ENCODE data around the gene KLF11.

Gene KLF11

DNA sequence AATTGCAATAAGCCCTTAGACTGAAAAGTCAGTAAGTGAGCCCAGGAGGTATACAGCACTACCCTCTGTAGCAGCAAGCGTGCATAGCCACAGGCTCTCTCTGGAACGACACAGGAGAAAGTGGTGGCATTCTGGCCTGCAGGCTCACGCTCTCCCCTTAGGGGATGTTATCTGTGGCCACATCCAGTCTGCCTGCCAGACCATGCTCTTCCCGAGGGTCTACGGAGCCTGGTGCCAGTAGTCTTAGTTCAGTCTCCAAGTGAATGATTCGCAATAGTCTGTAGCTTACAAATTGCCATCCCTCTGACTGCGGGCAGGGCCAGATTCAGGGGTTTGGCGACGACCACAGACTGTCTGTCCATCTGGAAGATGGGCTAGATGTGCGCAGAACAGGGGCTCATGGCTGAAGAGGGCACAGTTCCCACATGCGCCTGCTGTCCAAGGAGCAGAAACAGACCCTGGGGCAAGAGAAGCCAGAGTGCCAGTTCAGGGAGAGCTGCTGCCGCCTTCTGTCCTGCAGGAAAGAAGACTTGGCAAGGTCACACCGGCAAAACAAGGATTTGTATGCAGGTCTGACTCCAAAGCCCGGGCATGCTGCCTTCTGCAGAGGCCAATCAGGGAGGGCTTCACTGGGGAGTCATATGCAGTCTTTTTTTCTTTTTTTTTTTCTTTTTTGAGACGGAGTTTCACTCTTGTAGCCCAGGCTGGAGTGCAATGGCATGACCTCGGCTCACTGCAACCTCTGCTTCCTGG, 3.5 kb upstream of the KLF11 start:
- Histone ChIP-seq H3K9ac (no peak overlapping the region), H4K20me1 (peaks cover 7% of the 10 kb centered on the region), H3K27ac (no peak overlapping the region), H3K36me3 (no peaks in the 10 kb centered on the region), H3K9me3 (peaks cover 19% of the 10 kb centered on the region), H3K4me2 (no peak overlapping the region), H3K4me1 (peaks cover 38% of the 10 kb centered on the region), H3K27me3 (no peaks in the 10 kb centered on the region), H3K4me3 (no peak overlapping the region)
- TF ChIP-seq Cebpa-rat (IDR thresholded peaks at IDR 0.05), result no peak

DNA sequence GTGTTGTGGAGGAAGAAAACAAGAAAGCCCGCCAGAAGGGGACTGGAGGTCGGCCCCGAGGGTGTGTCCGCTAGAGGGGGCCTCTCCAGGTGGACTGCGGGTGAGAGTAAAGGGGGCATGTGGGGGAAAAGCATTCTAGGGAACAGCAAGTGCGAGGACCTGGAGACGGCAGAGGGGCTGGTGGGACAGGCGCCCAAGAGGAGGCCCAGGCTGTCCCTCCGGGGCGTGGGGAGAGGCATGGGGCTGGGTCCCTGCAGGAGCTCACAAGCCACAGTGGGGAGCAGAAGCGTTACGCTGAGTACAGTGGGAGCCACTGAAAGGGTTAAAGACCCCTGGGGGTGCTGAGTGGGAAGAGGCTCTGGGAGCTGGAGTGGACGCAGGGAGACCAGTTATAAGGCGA, 1.6 kb upstream of the KLF11 start:
- Histone ChIP-seq H3K9ac (no peak overlapping the region), H3K27me3 (no peaks in the 10 kb centered on the region), H3K9me3 (peaks cover 19% of the 10 kb centered on the region), H4K20me1 (peaks cover 26% of the 10 kb centered on the region), H3K4me2 (no peak overlapping the region), H3K4me3 (no peak overlapping the region), H3K27ac (no peak overlapping the region), H3K36me3 (peaks cover 16% of the 10 kb centered on the region), H3K4me1 (peaks cover 38% of the 10 kb centered on the region)
- no peak for TF ChIP-seq Cebpa-rat (IDR thresholded peaks at IDR 0.05)

DNA sequence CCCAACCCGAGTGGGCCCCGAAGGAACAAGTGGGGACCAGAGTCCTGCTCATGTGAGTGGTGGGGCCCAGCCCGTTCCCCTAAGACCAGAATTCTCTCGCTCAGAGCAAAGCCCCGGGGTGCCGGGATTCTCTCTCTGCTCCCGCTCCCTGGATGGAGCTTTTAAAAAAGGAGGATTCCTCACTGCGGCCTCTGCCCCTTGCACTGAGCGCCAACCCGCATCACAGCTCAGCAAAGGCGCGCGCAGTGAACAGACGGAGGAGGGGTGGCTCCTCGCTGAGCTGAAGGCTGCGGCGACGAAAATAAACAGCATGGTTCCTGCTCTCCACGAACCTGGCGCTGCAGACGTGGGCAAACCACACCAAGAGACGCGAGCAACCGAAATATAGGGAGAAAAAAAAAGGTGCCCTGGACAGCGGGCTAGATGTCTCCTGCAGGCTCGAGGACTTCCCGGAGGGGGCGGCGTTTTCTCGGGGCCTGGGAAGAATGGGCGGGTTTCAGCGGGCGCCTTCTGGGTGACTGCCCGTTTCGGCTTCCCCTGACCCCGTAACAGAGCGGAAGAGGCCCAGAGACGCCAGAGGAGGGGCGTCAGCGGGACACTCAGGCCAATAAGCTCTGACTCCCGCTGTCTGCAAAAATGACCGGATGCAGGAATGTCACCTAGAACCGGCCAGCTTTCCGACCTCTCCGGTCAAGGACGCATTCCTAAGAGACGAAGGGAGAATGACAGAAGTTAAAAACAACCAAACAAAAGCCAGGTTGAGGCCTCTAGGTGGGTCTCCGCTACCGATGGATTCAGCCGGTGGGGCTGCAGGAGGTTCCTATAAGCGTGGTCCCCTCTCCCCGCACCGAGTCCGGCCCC, 819 bp upstream of the KLF11 start:
- no peak for TF ChIP-seq Cebpa-rat (IDR thresholded peaks at IDR 0.05)
- peaks cover 24% of the 10 kb centered on the region for H3K36me3 ChIP-seq
- H3K27ac ChIP-seq, result no peak overlapping the region
- peaks cover 34% of the 10 kb centered on the region for H4K20me1 ChIP-seq
- peaks cover 45% of the 10 kb centered on the region for H3K4me1 ChIP-seq
- H3K4me2 ChIP-seq, result peak overlapping the region; percentile 48
- H3K9ac ChIP-seq, result no peak overlapping the region
- H3K4me3 ChIP-seq, result peak overlapping the region; percentile 36; the same call in 1 of the 2 replicates
- H3K9me3 ChIP-seq, result peaks cover 19% of the 10 kb centered on the region
- H3K27me3 ChIP-seq, result no peaks in the 10 kb centered on the region

DNA sequence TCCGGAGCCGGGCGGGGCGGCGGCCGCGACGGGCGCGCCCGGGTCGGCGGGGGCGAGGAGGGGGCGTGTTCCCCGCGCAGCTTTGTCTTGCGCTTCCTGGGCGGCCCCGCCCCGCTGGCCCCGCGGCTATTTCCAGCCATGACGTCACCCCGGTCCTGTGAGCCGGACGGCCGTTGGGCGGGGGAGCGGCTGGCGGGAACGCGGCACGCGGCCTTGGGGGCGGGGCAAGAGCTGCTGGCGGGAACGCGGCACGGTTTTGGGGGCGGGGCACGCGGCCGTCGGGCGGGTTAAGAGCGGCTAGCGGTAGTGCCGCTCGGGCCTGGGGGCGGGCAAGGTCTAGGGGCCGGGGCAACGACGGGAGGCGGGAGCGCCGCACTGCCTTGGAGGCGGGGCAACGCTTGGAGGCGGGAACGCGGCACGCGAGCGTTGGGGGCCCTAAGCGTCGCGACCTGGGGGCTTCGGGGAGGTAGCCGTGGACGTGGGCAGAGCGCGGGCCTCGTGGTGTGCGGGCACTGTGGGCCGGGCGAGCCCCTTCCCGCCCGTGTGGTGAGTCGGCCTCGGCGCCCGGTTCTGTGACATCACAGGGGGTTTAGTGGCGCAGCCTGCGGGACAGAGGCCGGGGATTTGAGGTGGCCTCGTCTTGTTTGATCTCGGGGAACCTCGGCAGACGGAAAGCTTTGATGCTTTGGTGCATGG, 704 bp downstream of the KLF11 start:
- Histone ChIP-seq H3K27ac (peak overlapping the region; percentile 98), H3K4me1 (peaks cover 48% of the 10 kb centered on the region), H3K4me3 (peak overlapping the region; percentile 81), H3K4me2 (peak overlapping the region; percentile 94), H4K20me1 (peaks cover 48% of the 10 kb centered on the region), H3K9me3 (peaks cover 19% of the 10 kb centered on the region), H3K36me3 (peaks cover 37% of the 10 kb centered on the region), H3K9ac (peak overlapping the region; percentile 95), H3K27me3 (no peaks in the 10 kb centered on the region)
- no peak for TF ChIP-seq Cebpa-rat (IDR thresholded peaks at IDR 0.05)

GRCh38 chr2:10045561-10046355, 2.4 kb downstream of the KLF11 start:
- peaks cover 19% of the 10 kb centered on the region for H3K9me3 ChIP-seq
- no peaks in the 10 kb centered on the region for H3K27me3 ChIP-seq
- no peak overlapping the region for H3K4me3 ChIP-seq
- peaks cover 65% of the 10 kb centered on the region for H4K20me1 ChIP-seq
- no peak overlapping the region for H3K27ac ChIP-seq
- peak overlapping the region; percentile 94 for H3K4me2 ChIP-seq
- TF ChIP-seq Cebpa-rat (IDR thresholded peaks at IDR 0.05), result no peak
- H3K36me3 ChIP-seq, result peaks cover 53% of the 10 kb centered on the region
- no peak overlapping the region; the same call in 1 of the 2 replicates for H3K9ac ChIP-seq
- H3K4me1 ChIP-seq, result peaks cover 55% of the 10 kb centered on the region

DNA sequence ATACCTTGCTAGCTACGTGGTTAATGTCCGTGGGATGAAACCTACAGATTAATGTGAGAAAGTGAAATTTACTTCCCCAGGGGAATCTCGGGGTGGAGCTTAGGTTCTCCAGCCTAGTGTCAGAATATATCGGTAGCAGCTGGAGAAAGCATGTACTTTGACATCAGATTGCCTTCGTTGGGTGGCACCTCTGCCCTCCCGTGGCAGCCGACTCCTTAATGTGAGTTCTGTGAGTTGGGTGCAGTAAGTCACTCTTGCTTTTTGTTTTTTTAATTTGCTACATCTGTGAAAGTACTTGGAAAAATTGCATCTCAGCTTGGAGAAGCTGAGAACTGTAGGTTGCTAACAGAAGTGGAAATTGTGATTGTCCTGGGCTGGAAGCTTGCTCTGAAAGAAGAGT, 3.6 kb downstream of the KLF11 start:
- peak overlapping the region; percentile 8; the same call in 1 of the 2 replicates for H3K4me2 ChIP-seq
- H4K20me1 ChIP-seq, result peaks cover 76% of the 10 kb centered on the region
- peaks cover 66% of the 10 kb centered on the region for H3K4me1 ChIP-seq
- H3K27me3 ChIP-seq, result no peaks in the 10 kb centered on the region
- H3K36me3 ChIP-seq, result peaks cover 64% of the 10 kb centered on the region
- H3K9ac ChIP-seq, result no peak overlapping the region
- TF ChIP-seq Cebpa-rat (IDR thresholded peaks at IDR 0.05), result no peak
- H3K27ac ChIP-seq, result no peak overlapping the region
- peaks cover 10% of the 10 kb centered on the region for H3K9me3 ChIP-seq
- no peak overlapping the region for H3K4me3 ChIP-seq

DNA sequence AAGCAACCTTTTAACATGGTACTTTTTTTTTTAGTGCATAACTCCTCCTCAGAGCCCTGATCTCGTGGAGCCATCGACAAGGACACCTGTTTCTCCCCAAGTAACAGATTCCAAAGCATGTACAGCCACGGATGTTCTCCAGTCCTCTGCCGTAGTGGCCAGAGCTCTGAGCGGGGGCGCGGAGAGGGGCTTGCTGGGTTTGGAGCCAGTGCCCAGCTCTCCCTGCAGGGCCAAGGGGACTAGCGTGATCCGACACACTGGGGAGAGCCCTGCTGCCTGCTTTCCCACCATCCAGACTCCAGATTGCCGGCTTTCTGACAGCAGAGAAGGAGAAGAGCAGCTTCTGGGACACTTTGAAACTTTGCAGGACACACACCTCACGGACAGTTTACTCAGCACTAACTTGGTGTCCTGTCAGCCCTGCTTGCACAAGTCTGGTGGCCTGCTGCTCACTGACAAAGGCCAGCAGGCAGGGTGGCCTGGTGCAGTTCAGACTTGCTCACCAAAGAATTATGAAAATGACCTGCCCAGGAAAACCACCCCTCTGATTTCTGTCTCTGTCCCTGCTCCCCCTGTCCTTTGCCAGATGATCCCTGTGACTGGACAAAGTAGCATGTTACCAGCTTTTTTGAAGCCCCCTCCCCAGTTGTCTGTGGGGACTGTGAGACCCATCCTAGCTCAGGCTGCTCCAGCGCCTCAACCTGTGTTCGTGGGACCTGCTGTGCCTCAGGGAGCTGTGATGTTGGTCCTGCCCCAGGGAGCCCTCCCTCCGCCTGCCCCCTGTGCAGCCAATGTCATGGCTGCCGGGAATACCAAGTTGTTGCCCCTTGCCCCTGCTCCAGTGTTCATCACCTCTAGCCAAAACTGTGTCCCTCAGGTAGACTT, 4.5 kb downstream of the KLF11 start:
- Histone ChIP-seq H3K36me3 (peaks cover 71% of the 10 kb centered on the region), H3K4me3 (no peak overlapping the region), H3K9ac (peak overlapping the region; percentile 6; the same call in 1 of the 2 replicates), H3K4me2 (peak overlapping the region; percentile 39; the same call in 1 of the 2 replicates), H4K20me1 (peaks cover 86% of the 10 kb centered on the region), H3K27ac (no peak overlapping the region), H3K27me3 (no peaks in the 10 kb centered on the region), H3K4me1 (peaks cover 71% of the 10 kb centered on the region), H3K9me3 (peaks cover under 1% of the 10 kb centered on the region; the same call in 1 of the 2 replicates)
- no peak for TF ChIP-seq Cebpa-rat (IDR thresholded peaks at IDR 0.05)

GRCh38 chr2:10048501-10049171, 5.3 kb downstream of the KLF11 start:
- peaks cover 93% of the 10 kb centered on the region for H4K20me1 ChIP-seq
- peaks cover 78% of the 10 kb centered on the region for H3K4me1 ChIP-seq
- peaks cover 78% of the 10 kb centered on the region for H3K36me3 ChIP-seq
- no peak overlapping the region for H3K9ac ChIP-seq
- no peak overlapping the region for H3K4me3 ChIP-seq
- no peak for TF ChIP-seq Cebpa-rat (IDR thresholded peaks at IDR 0.05)
- H3K4me2 ChIP-seq, result peak overlapping the region; percentile 39
- H3K27ac ChIP-seq, result no peak overlapping the region
- H3K9me3 ChIP-seq, result no peaks in the 10 kb centered on the region
- no peaks in the 10 kb centered on the region for H3K27me3 ChIP-seq
